GM23248 (cell line): ENCODE measurements around the gene MCF2L.

Experiments
- EZH2 ChIP-seq: fragments of 200-600 bp; sonication (generic); IDR thresholded peaks from 2 replicates; pipeline ENCODE4 v1.6.1; 2018; ENCODE audit warnings: antibody characterized with exemption, mild to moderate bottlenecking; ENCODE audit not compliant: insufficient read depth, poor library complexity, severe bottlenecking
- EZH2phosphoT487 ChIP-seq: fragments of 200-600 bp; sonication (generic); IDR thresholded peaks from 2 replicates; pipeline ENCODE4 v1.6.1; 2018; ENCODE audit warnings: antibody characterized with exemption, moderate library complexity, mild to moderate bottlenecking, low read depth; ENCODE audit not compliant: insufficient read depth

- TF ChIP-seq EZH2 (no peak), EZH2phosphoT487 (no peak)
Measured at GRCh38 chr13:113090415-113090770, 121.4 kb downstream of the MCF2L start.
